Activated CD4-positive, alpha-beta T cell treated with anti-CD3 and anti-CD28 coated beads, Interleukin-2, amount 10 ng/mL, durations not matched to agents 7 days and 5 days (primary cell): ENCODE measurements around the gene ABCB8. TPM values are rescaled to one million over a fixed set of nuclear protein-coding genes. Genes with fewer than 3 reads are reported as not detected.

ENCODE experiments used
- CTCF ChIA-PET: fragments of 350-600 bp; sonication (Branson Sonifier 250); formaldehyde crosslinking; loops from one replicate; lab custom pipeline; 2021; ENCODE audit warnings: antibody characterized with exemption; lab: Charles Lee
- POLR2A ChIA-PET: fragments of 350-600 bp; sonication (Branson Sonifier 250); formaldehyde crosslinking; loops from one replicate; lab custom pipeline; 2021; ENCODE audit warnings: antibody characterized with exemption; lab: Charles Lee
- DNase-seq: peaks from one replicate; pipeline ENCODE4 v3.0.0-alpha.2; 2020
- H3K27ac Mint-ChIP-seq: one replicate; pipeline ENCODE4 v1.8.0; 2021; ENCODE audit warnings: mild to moderate bottlenecking, moderate library complexity, mixed read lengths
- H3K27me3 Mint-ChIP-seq: one replicate; pipeline ENCODE4 v1.8.0; 2021; ENCODE audit warnings: mixed read lengths
- H3K36me3 Mint-ChIP-seq: one replicate; pipeline ENCODE4 v1.8.0; 2021; ENCODE audit warnings: low read depth, mixed read lengths
- H3K4me1 Mint-ChIP-seq: one replicate; pipeline ENCODE4 v1.8.0; 2021; ENCODE audit warnings: mixed read lengths
- H3K4me3 Mint-ChIP-seq: one replicate; pipeline ENCODE4 v1.8.0; 2021; ENCODE audit warnings: mild to moderate bottlenecking, moderate library complexity, mixed read lengths
- H3K9me3 Mint-ChIP-seq: one replicate; pipeline ENCODE4 v1.8.0; 2021; ENCODE audit warnings: mixed read lengths
- total RNA-seq, 2 experiments: library from RNA; stranded (reverse); gene quantifications; one replicate each; pipeline ENCODE4 v1.2.3, GENCODE V29; 2021

The ABCB8 gene
- total RNA-seq, 2 experiments from 2014 or later = 57.5 to 67.8 TPM

DNA sequence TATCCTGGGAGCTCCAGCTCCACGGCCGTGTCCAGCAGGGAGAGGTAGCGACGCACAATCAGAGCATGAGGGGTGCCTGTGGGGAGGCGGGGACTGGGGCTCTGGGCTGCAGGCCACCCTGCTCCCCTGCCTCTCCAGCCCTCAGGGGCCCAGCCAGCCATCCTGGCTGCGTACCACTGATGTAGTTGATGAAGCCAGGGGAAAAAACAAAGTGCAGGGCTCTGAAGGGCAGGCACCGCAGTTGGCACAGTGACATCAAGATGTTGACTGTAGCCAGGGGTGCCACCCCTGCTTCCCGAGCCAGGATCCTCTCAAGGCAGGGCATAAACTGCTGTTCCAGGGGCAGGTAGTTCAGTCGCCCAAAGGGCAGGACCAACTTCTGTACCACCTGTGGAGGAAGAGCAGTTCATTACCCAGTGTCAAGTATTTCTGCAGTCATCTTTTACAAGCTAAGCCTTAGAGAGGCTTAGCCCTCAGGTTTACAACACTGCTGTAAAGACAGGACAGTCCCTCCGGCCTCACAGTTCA is 49.5 kb downstream of the ABCB8 start:
- ChIA-PET CTCF (interaction anchor here (0.9 to 2.9 kb wide), 2 partner anchors 17 to 49 kb away, joined by 3 to 9 read pairs; partner anchors contain the start of gene ABCB8), POLR2A (no interaction called here)
- no peak for DNase-seq
- H3K27me3 Mint-ChIP-seq = no peaks in the 10 kb centered on the region
- no peak overlapping the region for H3K27ac Mint-ChIP-seq
- H3K36me3 Mint-ChIP-seq = peaks cover 12% of the 10 kb centered on the region
- H3K9me3 Mint-ChIP-seq = no peaks in the 10 kb centered on the region
- peaks cover 27% of the 10 kb centered on the region for H3K4me1 Mint-ChIP-seq
- peak overlapping the region; percentile 46 for H3K4me3 Mint-ChIP-seq

DNA sequence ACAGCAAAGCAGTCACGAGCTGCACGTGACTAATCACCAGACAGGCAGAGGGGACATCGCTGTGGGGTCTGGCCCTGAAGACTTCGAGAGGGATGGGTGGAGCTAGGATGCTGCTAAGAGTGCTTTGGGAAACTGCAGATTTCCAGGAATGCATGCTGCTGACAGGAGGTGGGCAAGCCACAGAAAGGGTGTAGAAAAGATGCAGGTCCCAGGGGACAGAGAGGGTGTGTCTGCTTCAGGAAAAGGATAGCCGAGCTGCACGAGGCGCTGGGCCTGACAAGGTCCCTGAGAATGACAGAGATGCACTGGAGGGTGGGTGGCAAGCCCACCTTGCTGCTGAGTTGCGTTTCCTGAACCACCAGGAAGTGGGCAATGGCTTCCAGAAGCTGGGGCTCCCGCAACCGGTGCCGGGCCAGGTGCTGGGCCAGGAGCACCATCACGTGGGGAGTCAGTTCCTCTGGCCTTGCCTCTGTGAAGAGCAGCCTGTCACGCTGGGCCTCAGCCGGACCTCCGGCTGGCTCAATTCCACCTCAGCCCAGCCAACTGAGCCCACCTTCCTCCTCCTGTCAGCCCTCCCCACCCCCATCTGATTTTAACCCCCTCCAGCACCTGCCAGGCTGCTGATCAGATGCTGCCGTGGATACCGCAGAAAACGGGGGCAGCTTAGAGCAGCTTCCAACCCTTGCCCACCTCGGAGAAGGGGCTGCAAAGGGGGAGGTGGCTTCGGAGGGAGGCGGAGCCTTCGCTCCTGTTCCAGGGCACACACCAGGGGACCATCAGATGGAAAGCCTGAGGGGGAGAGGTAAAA is 50.2 kb downstream of the ABCB8 start:
- peaks cover 13% of the 10 kb centered on the region for H3K36me3 Mint-ChIP-seq
- H3K4me1 Mint-ChIP-seq = peaks cover 31% of the 10 kb centered on the region
- ChIA-PET POLR2A (no interaction called here), CTCF (interaction anchor here (0.9 to 2.9 kb wide), 2 partner anchors 18 to 50 kb away, joined by 3 to 9 read pairs; partner anchors contain the start of gene ABCB8)
- no peak for DNase-seq
- peak overlapping the region; percentile 31 for H3K27ac Mint-ChIP-seq
- peak overlapping the region; percentile 88 for H3K4me3 Mint-ChIP-seq
- H3K9me3 Mint-ChIP-seq = no peaks in the 10 kb centered on the region
- H3K27me3 Mint-ChIP-seq = no peaks in the 10 kb centered on the region

DNA sequence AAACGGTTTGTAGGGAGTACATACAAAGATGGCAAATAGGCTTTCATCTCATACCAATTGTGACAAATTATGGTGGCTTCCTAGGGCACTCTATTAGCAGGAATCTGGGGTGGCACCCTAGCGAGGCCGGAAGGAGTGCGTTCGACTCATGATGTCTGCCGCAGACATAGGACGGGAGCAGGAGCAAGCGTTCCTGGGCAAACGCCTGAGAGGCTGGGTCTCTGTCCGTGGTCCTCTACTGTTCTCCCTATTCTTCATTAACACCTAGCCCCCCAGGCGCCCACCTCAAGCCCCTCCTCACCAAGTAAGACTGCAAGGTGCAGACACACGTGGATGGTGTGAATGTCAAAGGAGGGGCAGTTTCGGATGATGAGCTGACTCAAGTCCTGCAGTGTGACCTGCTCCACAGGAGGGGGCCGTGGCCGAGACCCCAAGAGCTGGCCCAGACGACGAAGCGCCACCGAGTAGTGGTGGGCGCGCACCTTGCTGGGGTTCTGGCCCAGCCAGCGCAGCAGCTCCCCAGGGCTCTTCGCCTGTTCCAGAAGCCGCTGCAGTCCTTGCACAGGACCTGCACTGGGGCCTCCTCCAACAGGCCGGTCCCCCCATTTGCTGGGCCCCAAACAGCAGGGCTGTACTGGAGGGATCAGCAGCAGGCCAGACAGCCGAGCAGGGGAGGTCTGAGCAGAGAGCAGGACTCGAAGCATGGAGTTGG is 51.1 kb downstream of the ABCB8 start:
- POLR2A ChIA-PET = no interaction called here
- Mint-ChIP-seq H3K4me1 (peaks cover 35% of the 10 kb centered on the region), H3K36me3 (peaks cover 13% of the 10 kb centered on the region), H3K27me3 (no peaks in the 10 kb centered on the region), H3K4me3 (peak overlapping the region; percentile 88), H3K9me3 (no peaks in the 10 kb centered on the region), H3K27ac (peak overlapping the region; percentile 31)
- CTCF ChIA-PET = interaction anchor here (2.9 kb wide), 1 partner anchor 19 kb away, joined by 9 read pairs; no protein-coding TSS in a partner anchor
- DNase-seq = no peak

GRCh38 chr7:151080067-151080521 is 51.8 kb downstream of the ABCB8 start:
- DNase-seq = no peak
- peaks cover 39% of the 10 kb centered on the region for H3K4me1 Mint-ChIP-seq
- POLR2A ChIA-PET = interaction anchor here (1.0 kb wide), 1 partner anchor 69 kb away, joined by 4 read pairs; no protein-coding TSS in a partner anchor

GRCh38 chr7:151080522-151081169 is 52.4 kb downstream of the ABCB8 start, which contains the start of gene FASTK:
Gene FASTK (minus strand): TSS chr7:151080809. CDS start chr7:151080766, 43 bp downstream.
- no peaks in the 10 kb centered on the region for H3K9me3 Mint-ChIP-seq
- H3K27ac Mint-ChIP-seq = peak within 1 kb of the TSS; percentile 88
- peaks cover 45% of the 10 kb centered on the region for H3K4me1 Mint-ChIP-seq
- peak within 1 kb of the TSS; percentile 98 for H3K4me3 Mint-ChIP-seq
- peaks cover 10% of the 10 kb centered on the region for H3K36me3 Mint-ChIP-seq
- H3K27me3 Mint-ChIP-seq = peaks cover 10% of the 10 kb centered on the region
- peak; percentile 90 for DNase-seq
- POLR2A ChIA-PET = interaction anchor here (1.0 kb wide), 1 partner anchor 70 kb away, joined by 4 read pairs; no protein-coding TSS in a partner anchor
- CTCF ChIA-PET = interaction anchor here (1.0 to 1.7 kb wide), 7 partner anchors 13 to 71 kb away, joined by 3 to 6 read pairs (median 4); partner anchors contain the start of genes ABCB8 and SLC4A2

More at GRCh38 chr7:151080067-151080521, 51.8 kb downstream of the ABCB8 start:
- Mint-ChIP-seq H3K27me3 (peaks cover 4% of the 10 kb centered on the region), H3K36me3 (peaks cover 13% of the 10 kb centered on the region), H3K4me3 (peak overlapping the region; percentile 88), H3K9me3 (no peaks in the 10 kb centered on the region), H3K27ac (peak overlapping the region; percentile 88)
- CTCF ChIA-PET = interaction anchor here (1.0 to 1.7 kb wide), 6 partner anchors 20 to 71 kb away, joined by 3 to 6 read pairs (median 4); partner anchors contain the start of genes ABCB8 and SLC4A2

DNA sequence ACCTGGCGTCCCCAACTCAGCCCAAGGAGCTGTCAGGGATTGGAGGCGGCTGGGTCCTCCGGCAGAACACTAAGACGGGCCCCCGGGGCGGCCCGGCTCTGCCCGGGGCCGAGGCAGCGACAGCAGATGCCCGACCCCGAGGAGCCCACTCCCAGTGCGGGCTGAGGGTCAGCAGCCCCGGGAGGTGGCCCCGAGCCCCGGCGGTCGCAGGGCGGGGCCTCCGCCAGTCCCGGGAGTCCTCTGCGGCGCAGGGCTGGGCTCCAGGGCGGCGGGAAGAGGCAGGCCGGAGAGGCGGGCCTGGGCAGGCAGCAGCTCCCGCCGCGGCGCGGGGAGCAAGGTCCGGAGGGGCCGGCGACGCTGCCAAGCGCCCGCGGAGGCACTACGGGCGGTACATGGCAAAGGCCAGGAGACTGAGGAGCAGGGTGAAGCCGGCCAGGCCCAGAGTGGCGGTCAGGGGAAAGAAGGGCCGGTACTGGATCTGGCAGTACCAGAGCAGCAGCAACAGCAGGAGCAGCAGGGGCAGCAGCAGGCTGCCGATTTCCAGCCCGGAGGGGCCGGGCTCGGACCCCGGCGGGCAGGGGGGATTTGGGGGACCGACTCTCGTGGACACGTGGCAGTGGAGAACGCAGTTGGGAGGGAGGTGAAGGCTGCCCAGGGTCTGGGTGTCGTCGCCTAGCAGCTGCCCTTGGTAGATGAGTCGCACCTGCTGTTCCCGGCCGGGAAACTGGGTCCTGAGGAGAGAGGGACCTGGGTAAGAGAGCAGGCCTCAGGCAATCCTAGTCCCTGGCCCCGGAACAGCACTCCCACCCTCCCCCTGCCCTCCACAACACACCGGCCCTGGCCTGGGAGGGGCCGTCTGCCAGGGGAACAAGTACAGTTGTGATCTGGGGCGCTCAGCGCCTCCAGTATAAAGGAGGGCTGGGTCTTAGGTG is 53.2 kb downstream of the ABCB8 start:
- no peak for DNase-seq
- Mint-ChIP-seq H3K4me3 (peak overlapping the region; percentile 98), H3K27me3 (peaks cover 13% of the 10 kb centered on the region), H3K9me3 (no peaks in the 10 kb centered on the region), H3K36me3 (peaks cover 7% of the 10 kb centered on the region), H3K27ac (peak overlapping the region; percentile 60), H3K4me1 (peaks cover 47% of the 10 kb centered on the region)
- ChIA-PET POLR2A (interaction anchor here (1.0 kb wide), 1 partner anchor 71 kb away, joined by 4 read pairs; no protein-coding TSS in a partner anchor), CTCF (interaction anchor here (1.0 to 1.7 kb wide), 7 partner anchors 14 to 72 kb away, joined by 3 to 6 read pairs (median 4); partner anchors contain the start of genes ABCB8 and SLC4A2)

DNA sequence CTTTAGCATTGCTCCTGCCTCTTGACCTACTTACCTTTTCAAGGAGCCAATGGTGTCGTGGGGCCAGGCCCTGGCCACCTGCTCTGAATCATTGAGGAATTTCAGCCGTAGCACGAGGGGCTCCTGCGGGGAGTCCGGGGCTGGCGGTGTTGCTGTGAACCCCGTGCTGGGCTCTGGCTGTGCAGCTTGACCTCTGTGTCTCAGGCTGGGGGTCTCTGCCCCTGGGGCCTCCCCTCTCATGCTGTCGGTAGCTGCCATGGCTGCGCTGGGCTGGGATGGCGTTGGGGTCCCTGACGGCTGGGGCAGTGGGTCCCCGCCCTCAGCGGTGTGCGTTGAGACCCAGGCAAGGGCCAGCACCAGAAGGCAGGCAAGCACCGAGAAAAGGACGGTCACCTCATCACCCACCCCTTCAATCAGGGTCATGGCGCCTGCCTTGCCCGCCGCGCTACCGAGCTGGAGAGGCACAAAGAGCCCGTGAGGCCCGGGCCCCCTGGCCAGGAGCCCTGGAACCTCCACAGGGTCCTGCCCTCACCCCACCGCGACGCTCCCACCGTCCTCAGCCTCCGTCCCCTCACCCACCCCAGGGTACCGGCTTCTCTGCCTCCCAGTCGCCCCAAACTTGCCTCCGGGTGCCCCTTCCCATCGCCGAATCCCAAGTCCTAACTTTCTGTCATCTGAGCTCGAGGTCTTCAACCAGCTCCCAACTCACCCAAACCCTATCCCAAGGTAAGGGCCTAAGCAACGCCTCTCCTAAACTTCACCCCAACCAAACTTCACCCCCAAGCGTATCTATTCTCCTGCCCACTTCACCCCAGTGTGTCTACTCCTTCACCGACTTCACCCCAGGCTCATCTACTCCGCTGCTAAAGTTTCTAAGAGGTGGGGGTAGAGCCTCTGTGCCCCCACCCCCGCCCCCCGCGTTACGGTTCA is 54.2 kb downstream of the ABCB8 start:
- no peak for DNase-seq
- peak overlapping the region; percentile 89 for H3K27ac Mint-ChIP-seq
- peaks cover 47% of the 10 kb centered on the region for H3K4me1 Mint-ChIP-seq
- H3K27me3 Mint-ChIP-seq = peaks cover 14% of the 10 kb centered on the region
- POLR2A ChIA-PET = interaction anchor here (0.7 kb wide), 1 partner anchor 19 kb away, joined by 3 read pairs; no protein-coding TSS in a partner anchor
- H3K9me3 Mint-ChIP-seq = no peaks in the 10 kb centered on the region
- H3K36me3 Mint-ChIP-seq = peaks cover 7% of the 10 kb centered on the region
- peak overlapping the region; percentile 98 for H3K4me3 Mint-ChIP-seq
- CTCF ChIA-PET = no interaction called here

DNA sequence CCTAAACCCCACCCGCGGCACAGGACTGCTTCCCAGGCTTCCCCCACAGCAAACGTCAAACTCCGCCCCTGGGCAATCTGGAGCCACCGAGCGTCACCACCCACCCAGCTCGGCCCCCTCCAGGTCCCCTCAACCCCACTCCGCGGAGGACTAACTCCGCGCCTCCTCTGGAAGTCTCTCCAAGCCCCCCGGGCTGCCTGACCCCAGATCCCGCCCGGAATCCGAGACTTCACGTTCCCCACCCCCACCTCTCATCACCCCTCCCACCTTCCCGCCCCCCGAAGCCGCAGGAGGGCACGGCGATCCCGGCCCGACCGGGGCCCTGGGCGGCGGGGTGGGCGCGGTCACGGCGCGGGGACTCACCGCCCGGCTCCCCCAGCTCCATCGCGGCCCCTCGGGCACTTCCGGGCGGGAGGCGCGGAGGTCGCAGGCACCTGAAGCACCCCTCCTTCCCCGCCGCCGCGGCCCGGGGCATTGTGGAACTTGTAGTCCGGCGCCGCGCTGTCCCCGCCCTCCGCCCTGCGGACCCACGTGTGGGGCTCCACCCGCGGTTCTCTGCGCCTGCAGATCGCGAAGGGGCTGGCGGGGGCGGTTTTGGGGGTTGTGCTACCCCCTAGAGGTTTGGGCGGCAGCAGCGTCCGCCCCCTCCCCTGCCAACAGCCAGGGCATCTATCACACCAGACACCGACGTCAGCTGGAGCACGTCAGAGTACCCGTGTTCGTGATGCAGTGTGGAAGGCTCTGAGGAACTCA is 55.0 kb downstream of the ABCB8 start, which contains the start of gene TMUB1:
TSS of gene TMUB1 (minus strand) at position 423 of the 753 bp plus-strand sequence. CDS start 930 bp downstream, outside the sequence.
- peaks cover 46% of the 10 kb centered on the region for H3K4me1 Mint-ChIP-seq

DNA sequence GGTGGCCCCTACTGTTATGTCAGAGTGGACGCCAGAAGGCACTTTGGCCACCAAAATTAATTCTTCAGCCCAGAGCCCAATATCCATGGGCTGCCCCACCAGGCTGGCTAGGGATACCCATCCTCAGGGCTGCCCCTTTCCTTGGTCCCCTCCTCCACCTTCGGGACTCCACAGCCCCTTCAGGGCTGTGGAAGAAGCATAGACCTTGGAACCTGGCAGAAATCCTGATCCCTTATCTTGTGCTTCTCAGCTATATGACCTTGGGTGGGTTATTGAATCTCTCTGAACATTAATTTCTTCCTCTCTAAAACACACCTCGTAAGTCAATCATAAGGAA is 55.5 kb downstream of the ABCB8 start:
- H3K36me3 Mint-ChIP-seq = peaks cover 7% of the 10 kb centered on the region
- peak overlapping the region; percentile 98 for H3K4me3 Mint-ChIP-seq
- DNase-seq = no peak
- H3K4me1 Mint-ChIP-seq = peaks cover 45% of the 10 kb centered on the region
- ChIA-PET POLR2A (no interaction called here), CTCF (interaction anchor here (0.9 to 1.8 kb wide), 2 partner anchors 16 to 160 kb away, joined by 3 to 4 read pairs; no protein-coding TSS in a partner anchor)
- peaks cover 17% of the 10 kb centered on the region for H3K27me3 Mint-ChIP-seq
- H3K9me3 Mint-ChIP-seq = no peaks in the 10 kb centered on the region
- H3K27ac Mint-ChIP-seq = peak overlapping the region; percentile 72

More for the DNA sequence above, 55.0 kb downstream of the ABCB8 start, which contains the start of gene TMUB1:
- no peaks in the 10 kb centered on the region for H3K9me3 Mint-ChIP-seq
- peaks cover 17% of the 10 kb centered on the region for H3K27me3 Mint-ChIP-seq
- peak within 1 kb of the TSS; percentile 98 for H3K4me3 Mint-ChIP-seq
- ChIA-PET CTCF (interaction anchor here (0.9 to 1.8 kb wide), 2 partner anchors 16 to 161 kb away, joined by 3 to 4 read pairs; no protein-coding TSS in a partner anchor), POLR2A (interaction anchor here (0.7 kb wide), 1 partner anchor 19 kb away, joined by 3 read pairs; no protein-coding TSS in a partner anchor)
- peaks cover 7% of the 10 kb centered on the region for H3K36me3 Mint-ChIP-seq
- H3K27ac Mint-ChIP-seq = peak within 1 kb of the TSS; percentile 89
- peak; percentile 88 for DNase-seq
